ENCODE measurements around the gene ZBTB8B.
"Not testable (repeated sequence)": the region's sequence is repeated elsewhere in the genome, so short reads cannot be mapped to it uniquely, and the experiment has no call there.

Gene ZBTB8B

GRCh38 chr1:32464716-32465577 is at the start of gene ZBTB8B:
Gene ZBTB8B, plus strand, starts transcription at chr1:32465072. Its CDS starts 5,553 bp downstream, at chr1:32470625.
- DNase-seq, result peak; percentile 55

- no peak for DNase-seq
These were observed 43.1 kb upstream of the ZBTB8B start for GRCh38 chr1:32421775-32422174.

DNA sequence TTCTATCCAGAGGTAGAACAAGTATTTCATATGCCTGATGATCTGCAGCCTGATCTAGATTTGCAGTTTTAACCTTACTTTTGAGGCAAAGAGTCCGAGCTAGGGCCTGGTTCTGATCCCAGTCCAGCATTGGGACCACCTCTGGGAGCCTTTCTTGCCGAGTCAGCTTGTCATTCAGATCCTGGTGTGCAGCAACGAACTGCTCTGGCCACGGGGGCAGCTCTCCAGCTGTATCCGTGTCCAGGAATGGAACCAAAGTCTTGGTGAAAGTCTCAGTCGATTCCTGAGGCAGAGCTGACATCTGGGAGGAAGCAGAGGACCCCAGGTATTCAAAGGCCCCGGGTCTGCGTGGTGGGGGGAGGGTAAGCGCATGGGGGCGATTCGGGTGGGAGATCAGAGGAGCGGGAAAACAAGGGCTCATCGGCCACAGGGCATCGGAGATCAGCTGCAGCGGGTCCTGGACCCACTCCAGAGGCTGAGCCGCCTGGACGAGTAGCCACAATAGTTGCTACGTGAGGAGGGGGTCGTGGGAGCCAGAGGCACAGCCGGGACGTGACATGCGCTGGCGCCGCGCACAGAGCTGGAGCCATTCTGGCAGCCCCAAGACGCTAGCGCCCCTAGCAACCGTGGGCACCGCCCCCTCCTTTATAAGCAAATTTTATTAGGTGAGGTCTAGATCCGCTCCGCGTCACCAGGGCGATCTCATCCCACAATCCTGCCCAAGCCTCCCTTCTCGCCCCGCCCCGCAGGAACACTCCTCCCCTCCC is 38.2 kb upstream of the ZBTB8B start:
- DNase-seq, result no peak

DNA sequence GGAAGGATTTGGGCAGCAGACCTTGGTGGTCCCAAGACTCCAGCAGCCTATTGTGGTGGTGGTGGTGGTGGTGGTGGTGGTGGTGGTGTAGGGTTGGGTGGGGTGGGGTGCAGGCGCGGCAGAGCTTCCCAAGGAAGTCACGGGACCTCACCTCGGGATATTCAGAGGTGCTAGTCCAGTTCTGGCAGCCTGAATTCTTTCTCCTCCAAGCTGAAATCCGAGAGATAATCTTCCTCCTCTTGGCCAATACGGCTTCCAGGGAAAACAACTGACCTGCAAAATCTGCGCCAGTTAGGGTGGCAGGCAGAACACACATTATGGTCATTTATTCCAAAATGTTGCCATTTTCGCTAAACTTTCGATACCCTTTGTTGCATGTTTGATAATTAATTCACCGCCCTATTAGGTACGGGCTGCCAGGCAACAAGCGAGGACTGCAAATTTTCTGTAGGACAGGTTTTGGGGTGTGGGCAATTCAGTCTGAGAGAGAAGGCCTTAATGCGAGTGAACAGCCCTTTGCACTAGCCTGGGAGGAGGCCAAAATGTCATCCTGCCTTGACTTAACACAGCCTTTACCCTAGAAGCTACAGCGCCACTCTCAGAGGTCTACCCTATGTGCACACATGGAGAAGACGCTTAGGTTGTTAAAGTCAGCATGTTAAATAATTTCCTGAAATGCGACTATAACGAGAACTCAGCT is 37.5 kb upstream of the ZBTB8B start:
- DNase-seq, result no peak

- no peak for DNase-seq
These were observed 33.0 kb upstream of the ZBTB8B start for GRCh38 chr1:32431736-32432400.

DNA sequence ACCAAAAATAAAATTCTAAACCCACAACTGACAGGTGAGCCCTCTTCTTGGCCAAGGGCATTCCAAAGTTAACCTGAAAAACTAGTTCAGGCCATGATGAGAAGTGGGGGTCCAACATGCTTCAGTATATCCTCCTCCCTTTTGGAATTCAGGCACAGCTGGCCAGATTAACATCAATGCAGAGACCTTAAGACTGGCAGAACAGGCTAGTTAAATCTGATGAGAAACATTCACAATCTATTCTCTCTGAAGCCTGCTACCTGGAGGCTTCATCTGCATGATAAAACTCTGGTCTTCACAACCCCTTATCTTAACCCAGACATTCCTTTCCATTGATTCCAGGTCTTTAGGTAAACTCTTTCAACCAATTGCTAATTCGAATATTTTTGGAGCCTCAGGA is 26.7 kb upstream of the ZBTB8B start:
- DNase-seq, result no peak

DNA sequence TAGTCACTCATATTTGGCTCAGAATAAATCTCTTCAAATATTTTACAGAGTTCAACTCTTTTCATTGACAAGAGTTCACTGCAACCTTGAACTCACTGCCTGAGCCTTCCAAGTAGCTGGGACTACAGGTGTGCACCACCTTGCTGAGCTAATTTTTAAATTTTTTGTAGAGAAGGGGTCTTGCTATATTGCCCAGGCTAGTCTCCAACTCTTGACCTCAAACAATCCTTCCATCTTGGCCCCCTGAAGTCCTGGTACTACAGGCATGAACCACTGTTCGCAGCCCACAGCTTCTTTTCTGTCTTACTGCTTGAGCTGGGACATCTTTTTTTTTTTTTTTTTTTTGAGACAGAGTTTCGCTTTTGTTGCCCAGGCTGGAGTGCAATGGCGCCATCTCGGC is 26.1 kb upstream of the ZBTB8B start:
- DNase-seq, result not testable (repeated sequence)

GRCh38 chr1:32441467-32441866 is 23.4 kb upstream of the ZBTB8B start:
- not testable (repeated sequence) for DNase-seq

DNA sequence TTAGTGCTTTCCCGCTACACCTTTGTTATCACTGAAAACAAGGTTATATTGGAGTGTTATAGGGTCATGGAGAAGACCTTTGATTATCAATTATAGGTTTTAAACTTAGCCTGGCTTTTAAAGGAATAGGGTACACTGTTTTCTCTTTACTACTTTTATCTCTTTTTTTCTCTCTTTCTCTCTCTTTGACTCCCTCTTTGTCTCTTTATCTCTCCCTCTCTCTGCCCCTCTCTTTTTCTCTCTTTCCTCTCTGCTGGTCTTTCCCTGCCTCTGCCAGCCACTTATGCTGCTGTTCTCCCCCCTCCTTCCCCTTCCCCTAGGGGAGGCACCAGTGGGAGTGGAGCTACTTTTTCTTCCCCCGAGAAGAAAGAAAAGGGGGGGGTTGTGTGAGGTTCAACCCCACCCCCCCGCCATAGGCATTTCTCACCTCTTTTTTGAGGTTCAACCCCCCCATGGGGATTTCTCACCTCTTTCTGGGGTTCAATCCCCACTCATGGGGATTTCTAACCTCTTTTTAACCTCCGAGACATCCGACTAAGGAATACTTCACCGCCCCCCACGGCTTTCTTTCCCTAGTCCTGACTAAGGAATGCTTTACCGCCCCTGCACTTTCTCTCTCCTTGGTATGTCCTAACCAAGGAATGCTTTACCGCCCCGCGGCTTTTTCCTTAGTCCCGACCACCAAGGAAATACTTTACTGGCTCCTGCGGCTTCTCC is 17.2 kb upstream of the ZBTB8B start:
- no peak for DNase-seq

GRCh38 chr1:32448186-32448772 is 16.6 kb upstream of the ZBTB8B start:
- DNase-seq, result peak; percentile 6

GRCh38 chr1:32448773-32449456 is 16.0 kb upstream of the ZBTB8B start:
- no peak for DNase-seq

GRCh38 chr1:32449457-32449831 is 15.4 kb upstream of the ZBTB8B start:
- DNase-seq, result not testable (repeated sequence)

- DNase-seq, result no peak
These were observed 10.1 kb upstream of the ZBTB8B start for GRCh38 chr1:32454726-32455125.

- DNase-seq, result no peak
These were observed 8.9 kb upstream of the ZBTB8B start for GRCh38 chr1:32455958-32456357.

DNA sequence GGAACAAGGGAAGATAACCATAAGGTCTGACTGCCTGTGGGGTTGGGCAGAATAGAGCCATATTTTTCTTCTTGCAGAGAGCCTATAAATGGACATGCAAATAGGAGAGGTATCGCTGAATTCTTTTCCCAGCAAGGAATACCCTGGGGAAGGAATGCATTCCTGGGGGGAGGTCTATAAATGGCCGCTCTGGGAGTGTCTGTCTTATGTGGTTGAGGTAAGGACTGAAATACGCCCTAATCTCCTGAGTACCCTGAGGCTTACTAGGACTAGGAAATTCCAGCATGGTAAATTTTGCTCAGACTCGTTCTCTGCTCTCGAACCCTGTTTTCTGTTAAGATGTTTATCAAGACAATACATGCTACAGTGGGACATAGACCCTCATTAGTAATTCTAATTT is 6.1 kb upstream of the ZBTB8B start:
- not testable (repeated sequence) for DNase-seq

DNA sequence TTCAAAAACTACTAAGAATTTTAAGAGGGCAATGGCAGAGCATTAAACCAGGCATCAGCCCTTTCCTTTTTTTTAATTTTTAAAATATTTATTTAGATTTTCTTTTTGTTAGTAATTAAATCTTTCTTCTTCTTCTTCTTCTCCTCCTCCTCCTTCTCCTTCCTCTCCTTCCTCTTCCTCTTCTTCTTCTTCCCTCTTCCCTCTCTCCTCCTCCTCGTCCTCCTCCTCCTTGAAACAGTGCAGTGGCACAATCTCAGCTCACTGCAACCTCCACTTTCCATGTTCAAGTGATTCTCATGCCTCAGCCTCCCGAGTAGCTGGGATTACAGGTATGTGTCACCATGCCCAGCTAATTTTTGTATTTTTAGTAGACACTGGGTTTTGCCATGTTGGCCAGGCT is 1.9 kb upstream of the ZBTB8B start:
- not testable (repeated sequence) for DNase-seq

DNA sequence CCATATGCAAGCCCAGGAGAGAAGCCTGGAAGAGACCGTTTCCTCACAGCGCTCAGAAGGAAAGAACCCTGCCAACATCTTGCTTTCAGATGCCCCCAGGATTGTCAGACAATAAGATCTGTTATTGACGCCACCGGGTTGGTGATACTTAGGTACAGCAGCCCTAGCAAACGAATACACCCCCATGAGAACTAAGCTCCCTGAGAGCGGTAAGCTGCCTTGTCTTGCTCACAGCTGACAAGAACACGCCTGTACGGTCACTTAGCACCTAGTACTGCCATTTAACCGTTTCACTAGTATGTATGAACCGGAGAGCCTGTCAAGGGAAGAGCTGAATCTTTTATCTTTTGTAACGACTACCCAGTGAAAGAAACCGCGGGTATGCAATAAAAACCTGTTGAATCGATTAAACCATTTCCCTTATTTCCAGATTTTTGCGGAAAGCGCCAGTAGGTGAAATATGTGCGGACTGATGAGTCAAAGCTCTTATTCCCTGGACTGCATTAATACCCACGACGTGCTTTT is 619 bp upstream of the ZBTB8B start:
- no peak for DNase-seq

DNA sequence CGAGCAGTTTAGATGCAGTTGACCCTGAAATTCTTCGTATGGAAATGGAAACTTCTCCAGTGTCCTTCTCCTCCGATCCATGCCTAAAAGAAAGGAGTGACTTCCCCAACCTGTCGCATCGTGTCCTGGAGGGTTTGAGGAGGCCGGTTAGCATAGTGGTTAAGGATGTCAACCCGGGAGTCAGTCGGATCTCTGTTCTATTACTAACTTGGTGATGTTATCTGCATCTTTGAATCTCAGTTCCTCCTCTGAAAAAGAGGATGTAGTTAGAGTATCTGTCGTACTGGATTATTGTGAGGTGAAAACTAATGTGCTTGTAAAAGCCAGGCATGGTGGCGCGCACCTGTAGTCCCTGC is 684 bp downstream of the ZBTB8B start:
- no peak for DNase-seq

- DNase-seq, result no peak
These were observed 1.9 kb downstream of the ZBTB8B start for GRCh38 chr1:32466761-32467160.

DNA sequence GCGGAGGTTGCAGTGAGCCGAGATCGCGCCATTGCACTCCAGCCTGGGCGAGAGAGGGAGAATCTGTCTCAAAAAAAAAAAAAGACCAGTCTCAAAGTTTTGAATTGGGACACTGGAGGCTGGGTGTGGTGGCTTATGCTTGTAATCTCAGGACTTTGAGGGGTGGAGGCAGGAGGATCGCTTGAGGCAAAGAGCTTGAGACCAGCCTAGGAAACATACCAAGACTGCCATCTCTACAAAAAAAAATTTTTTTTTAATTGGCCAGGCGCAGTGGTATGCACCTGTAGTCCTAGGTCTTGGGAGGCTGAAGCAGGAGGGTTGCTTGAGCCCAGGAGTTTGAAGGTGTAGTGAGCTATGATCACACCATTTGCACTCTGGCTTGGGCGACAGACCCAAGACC is 3.9 kb downstream of the ZBTB8B start:
- DNase-seq, result no peak

DNA sequence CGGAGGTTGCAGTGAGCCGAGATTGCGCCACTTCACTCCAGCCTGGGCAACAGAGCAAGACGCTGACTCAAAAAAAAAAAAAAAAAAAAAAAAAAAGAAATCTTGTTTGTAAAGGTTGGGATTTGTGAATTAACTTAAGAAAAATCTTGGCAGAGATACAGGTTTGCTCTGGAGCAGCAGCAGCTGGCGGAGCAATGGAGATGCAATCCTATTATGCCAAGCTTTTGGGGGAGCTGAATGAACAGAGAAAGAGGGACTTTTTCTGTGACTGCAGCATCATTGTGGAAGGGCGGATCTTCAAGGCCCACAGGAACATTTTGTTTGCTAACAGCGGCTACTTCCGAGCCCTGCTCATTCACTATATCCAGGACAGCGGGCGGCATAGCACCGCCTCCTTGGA is 5.6 kb downstream of the ZBTB8B start:
- DNase-seq, result no peak
